Bronchial epithelial cell (primary cell): Measurements from ENCODE around the gene BCO2. TPM values are rescaled to one million over a fixed set of nuclear protein-coding genes. Genes with fewer than 3 reads are reported as not detected.
A peak's percentile ranks its signal among the peaks of the same experiment; 100 is the strongest.

Experiments
- DNase-seq: peaks from one replicate; pipeline ENCODE4 v3.0.0-alpha.2; 2010; ENCODE audit warnings: low read depth
- FAIRE-seq: peaks from 2 replicates; lab custom pipeline; 2011; peaks lifted over from hg19 to GRCh38; lab: Jason Lieb, UNC
- H3K27me3 ChIP-seq: 2 replicates; pipeline ENCODE4 v1.5.1; 2011; ENCODE audit warnings: low read length; ENCODE audit not compliant: control insufficient read depth, insufficient read depth
- H3K36me3 ChIP-seq: 2 replicates; pipeline ENCODE4 v1.5.1; 2011; ENCODE audit warnings: low read length; ENCODE audit not compliant: control insufficient read depth, insufficient read depth
- H3K4me3 ChIP-seq: 2 replicates; pipeline ENCODE4 v1.5.1; 2011; ENCODE audit warnings: mild to moderate bottlenecking, low read depth, low read length, control low read depth
- CTCF ChIP-seq: IDR thresholded peaks from 2 replicates; pipeline ENCODE4 v1.5.1; 2011; ENCODE audit warnings: mild to moderate bottlenecking, moderate library complexity, low read length, control low read depth, inconsistent platforms; ENCODE audit not compliant: insufficient read depth, severe bottlenecking
- total RNA-seq: library from RNA; depleted of rRNA; stranded (reverse); fragments of >200 nt; gene quantifications from 2 replicates; pipeline ENCODE4 v1.2.1, GENCODE V29; 2014

The BCO2 gene
- total RNA-seq, 1 donor from 2014 or later: 2.1 TPM

GRCh38 chr11:112163875-112164685 lies 11.2 kb upstream of the BCO2 start, which contains the start of gene IL18:
Gene IL18, minus strand, starts transcription at chr11:112164094. Its CDS starts 9,041 bp downstream, at chr11:112155053.
- TF ChIP-seq CTCF: no peak
- DNase-seq (peak; percentile 74), FAIRE-seq (no peak)
- Histone ChIP-seq H3K36me3 (no peaks in the 10 kb centered on the region), H3K4me3 (peak within 1 kb of the TSS; percentile 43), H3K27me3 (no peaks in the 10 kb centered on the region)

GRCh38 chr11:112165049-112165448 lies 10.3 kb upstream of the BCO2 start:
- FAIRE-seq (no peak), DNase-seq (no peak)
- H3K27me3 ChIP-seq: no peaks in the 10 kb centered on the region
- TF ChIP-seq CTCF: no peak
- no peak overlapping the region for H3K4me3 ChIP-seq
- H3K36me3 ChIP-seq: no peaks in the 10 kb centered on the region

- H3K27me3 ChIP-seq: no peaks in the 10 kb centered on the region
- FAIRE-seq (no peak), DNase-seq (peak; percentile 85)
- no peak for TF ChIP-seq CTCF
- H3K36me3 ChIP-seq: no peaks in the 10 kb centered on the region
- H3K4me3 ChIP-seq: no peak overlapping the region
These were observed 8.8 kb upstream of the BCO2 start for GRCh38 chr11:112166562-112166961.

GRCh38 chr11:112167145-112167544 lies 8.2 kb upstream of the BCO2 start, which contains the start of gene TEX12:
Gene TEX12, plus strand, starts transcription at chr11:112167372. Its CDS starts 1,897 bp downstream, at chr11:112169269.
- no peak for FAIRE-seq

GRCh38 chr11:112172362-112172994 lies 2.8 kb upstream of the BCO2 start:
- no peak for TF ChIP-seq CTCF
- H3K36me3 ChIP-seq: no peaks in the 10 kb centered on the region
- FAIRE-seq (no peak), DNase-seq (peak; percentile 57)
- no peak overlapping the region for H3K4me3 ChIP-seq
- no peaks in the 10 kb centered on the region for H3K27me3 ChIP-seq

More at GRCh38 chr11:112167145-112167544, 8.2 kb upstream of the BCO2 start, which contains the start of gene TEX12:
- Histone ChIP-seq H3K36me3 (no peaks in the 10 kb centered on the region), H3K4me3 (no peak within 1 kb of the TSS), H3K27me3 (no peaks in the 10 kb centered on the region)
- no peak for DNase-seq
- no peak for TF ChIP-seq CTCF
